Brain microvascular endothelial cell (primary cell): ENCODE data around the gene CERS6.

Experiments
- DNase-seq: peaks from one replicate; pipeline ENCODE4 v3.0.0-alpha.2; 2020
- H3K27ac ChIP-seq: fragments of 250-450 bp; sonication (Bioruptor Pico); 2 replicates; pipeline ENCODE4 v1.5.1; 2020; ENCODE audit warnings: mild to moderate bottlenecking, moderate library complexity
- H3K27me3 ChIP-seq: fragments of 250-450 bp; sonication (Bioruptor Pico); replicated peaks from 2 replicates; pipeline ENCODE4 v1.5.1; 2020; ENCODE audit warnings: mild to moderate bottlenecking
- H3K36me3 ChIP-seq: fragments of 250-450 bp; sonication (Bioruptor Pico); replicated peaks from 2 replicates; pipeline ENCODE4 v1.5.1; 2020; ENCODE audit warnings: mild to moderate bottlenecking
- H3K4me3 ChIP-seq: 2 replicates; pipeline ENCODE4 v1.5.1; 2011; ENCODE audit warnings: low read depth, mild to moderate bottlenecking, control low read depth, low read length, moderate library complexity
- in situ Hi-C: cut with HindIII; loops from 2 replicates; pipeline ENCODE4 v1.10.0; 2017; ENCODE audit warnings: low sequenced_read_pairs, low pct_ligation_motif_present
- TF ChIP-seq, protein P1 (sequence below): IDR thresholded peaks from 2 replicates; pipeline ENCODE4 v1.5.1; 2011; ENCODE audit warnings: low read depth, mild to moderate bottlenecking, moderate library complexity, low read length, control low read depth, inconsistent platforms; ENCODE audit errors: missing control alignments

The CERS6 gene

DNA sequence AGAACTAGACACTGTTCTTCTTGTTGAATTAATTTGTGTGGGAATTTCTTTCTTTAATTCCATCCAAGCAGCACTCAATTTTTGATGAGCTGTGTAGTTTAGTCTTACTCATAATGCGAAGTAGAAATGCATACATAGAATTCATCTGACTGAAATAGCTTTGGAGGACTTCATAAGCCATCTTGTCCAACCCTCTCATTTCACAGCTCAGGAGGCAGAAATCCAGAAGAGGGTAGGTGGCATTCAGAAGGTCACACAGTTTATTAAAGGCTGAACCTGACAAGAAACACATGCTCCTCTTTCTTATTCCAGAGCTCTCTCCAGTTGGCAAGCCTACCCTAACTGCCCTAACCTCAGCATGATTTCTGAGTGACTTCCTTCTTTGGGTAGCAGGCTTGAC is 177.1 kb downstream of the CERS6 start:
- Histone ChIP-seq H3K4me3 (no peak overlapping the region), H3K36me3 (no peaks in the 10 kb centered on the region), H3K27me3 (no peaks in the 10 kb centered on the region), H3K27ac (peak overlapping the region; percentile 91)
- no peak for DNase-seq
- in situ Hi-C loops = no loop called here
- TF ChIP-seq, protein P1, sequence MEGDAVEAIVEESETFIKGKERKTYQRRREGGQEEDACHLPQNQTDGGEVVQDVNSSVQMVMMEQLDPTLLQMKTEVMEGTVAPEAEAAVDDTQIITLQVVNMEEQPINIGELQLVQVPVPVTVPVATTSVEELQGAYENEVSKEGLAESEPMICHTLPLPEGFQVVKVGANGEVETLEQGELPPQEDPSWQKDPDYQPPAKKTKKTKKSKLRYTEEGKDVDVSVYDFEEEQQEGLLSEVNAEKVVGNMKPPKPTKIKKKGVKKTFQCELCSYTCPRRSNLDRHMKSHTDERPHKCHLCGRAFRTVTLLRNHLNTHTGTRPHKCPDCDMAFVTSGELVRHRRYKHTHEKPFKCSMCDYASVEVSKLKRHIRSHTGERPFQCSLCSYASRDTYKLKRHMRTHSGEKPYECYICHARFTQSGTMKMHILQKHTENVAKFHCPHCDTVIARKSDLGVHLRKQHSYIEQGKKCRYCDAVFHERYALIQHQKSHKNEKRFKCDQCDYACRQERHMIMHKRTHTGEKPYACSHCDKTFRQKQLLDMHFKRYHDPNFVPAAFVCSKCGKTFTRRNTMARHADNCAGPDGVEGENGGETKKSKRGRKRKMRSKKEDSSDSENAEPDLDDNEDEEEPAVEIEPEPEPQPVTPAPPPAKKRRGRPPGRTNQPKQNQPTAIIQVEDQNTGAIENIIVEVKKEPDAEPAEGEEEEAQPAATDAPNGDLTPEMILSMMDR = no peak

DNA sequence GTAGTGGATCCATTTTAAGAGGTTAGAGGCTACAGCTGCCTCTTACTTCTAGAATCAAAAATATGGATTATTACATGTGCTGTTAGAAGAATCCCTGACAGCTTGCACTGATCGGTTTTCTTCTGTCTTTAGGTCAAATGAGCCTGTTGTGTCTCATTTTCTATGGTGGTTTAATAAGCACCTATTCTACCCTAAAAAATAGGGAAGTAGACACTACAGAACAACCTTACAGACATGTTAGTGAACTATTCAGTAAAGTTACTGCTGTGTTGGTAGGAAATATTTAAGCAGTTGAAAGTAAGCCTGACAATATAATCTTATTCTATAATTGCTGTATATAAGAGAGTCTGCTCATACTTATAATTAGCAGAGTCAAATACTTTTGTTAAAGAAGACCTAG is 177.8 kb downstream of the CERS6 start:
- Histone ChIP-seq H3K27ac (peak overlapping the region; percentile 91), H3K27me3 (no peaks in the 10 kb centered on the region), H3K4me3 (no peak overlapping the region), H3K36me3 (no peaks in the 10 kb centered on the region)
- TF ChIP-seq, protein P1 = no peak
- in situ Hi-C loops = no loop called here
- DNase-seq = no peak

DNA sequence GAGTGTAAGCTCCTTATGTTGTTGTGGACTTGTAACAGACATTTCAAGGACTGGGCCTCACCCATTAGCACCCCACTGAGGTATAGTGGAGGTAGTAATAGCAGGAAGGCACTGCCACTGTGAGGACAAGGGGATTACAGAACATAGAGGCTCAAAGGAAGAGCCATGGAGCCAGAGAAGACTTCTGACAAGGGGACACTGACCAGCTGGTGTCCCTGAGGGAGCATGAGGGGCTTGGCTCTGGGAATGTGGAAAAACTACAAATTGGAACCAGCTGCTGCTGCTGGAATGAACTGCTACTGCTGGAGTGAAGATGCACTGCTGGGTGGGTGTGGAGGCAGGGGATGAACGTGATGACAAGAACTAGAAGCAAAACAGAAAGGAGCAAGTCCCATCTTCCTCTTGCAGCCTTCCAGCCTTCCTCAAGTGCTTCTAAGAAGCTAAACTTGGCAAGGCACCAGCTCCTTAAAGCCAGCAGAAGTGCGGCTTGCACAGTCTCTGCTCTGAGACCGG is 179.0 kb downstream of the CERS6 start:
- Histone ChIP-seq H3K36me3 (no peaks in the 10 kb centered on the region), H3K27ac (no peak overlapping the region), H3K4me3 (no peak overlapping the region), H3K27me3 (no peaks in the 10 kb centered on the region)
- TF ChIP-seq, protein P1 = no peak
- in situ Hi-C loops = no loop called here
- no peak for DNase-seq

DNA sequence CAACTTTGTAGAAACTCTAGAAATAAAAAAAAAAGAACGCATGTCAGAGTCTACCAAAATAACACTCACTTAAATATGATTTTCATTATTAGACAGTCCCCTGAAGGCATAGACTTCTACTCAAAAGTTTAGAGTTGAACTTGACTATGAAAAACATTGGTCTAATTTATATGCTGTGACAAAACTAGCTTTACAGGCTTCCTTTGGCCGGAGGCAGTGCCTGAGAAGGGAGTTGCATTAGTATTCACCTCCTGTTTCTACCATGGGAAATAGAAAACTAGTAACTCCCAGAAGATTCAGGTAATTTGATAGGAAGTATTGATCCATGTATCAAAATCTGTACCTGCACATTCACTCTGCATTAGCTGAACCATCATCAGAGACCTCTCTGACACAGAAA is 182.9 kb downstream of the CERS6 start:
- no peak overlapping the region for H3K27ac ChIP-seq
- TF ChIP-seq, protein P1 = no peak
- H3K4me3 ChIP-seq = no peak overlapping the region
- no peaks in the 10 kb centered on the region for H3K27me3 ChIP-seq
- DNase-seq = no peak
- in situ Hi-C loops = no loop called here
- no peaks in the 10 kb centered on the region for H3K36me3 ChIP-seq

DNA sequence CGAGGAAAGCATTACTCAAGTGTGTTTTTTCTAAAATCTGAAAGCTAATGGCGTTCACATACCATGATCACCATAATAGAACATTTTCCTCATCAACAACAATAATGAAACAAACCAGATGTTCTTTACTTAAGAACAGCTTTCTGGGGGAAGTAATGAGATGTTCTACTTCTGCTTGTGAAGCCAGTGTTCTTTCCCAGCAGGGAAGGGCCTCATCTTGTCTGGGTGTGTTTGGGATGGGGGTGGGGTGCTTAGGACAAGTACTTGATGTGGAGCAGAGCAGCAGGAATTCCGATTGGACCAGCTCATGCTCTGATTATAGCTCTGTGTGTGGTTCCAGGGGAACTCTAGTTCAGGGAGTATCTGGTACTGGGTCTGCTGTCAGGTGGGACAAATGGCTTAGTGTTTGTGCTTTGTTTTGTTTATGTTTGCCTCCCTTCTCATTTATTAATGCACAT is 183.4 kb downstream of the CERS6 start:
- Histone ChIP-seq H3K4me3 (no peak overlapping the region), H3K36me3 (no peaks in the 10 kb centered on the region), H3K27me3 (no peaks in the 10 kb centered on the region), H3K27ac (no peak overlapping the region)
- in situ Hi-C loops = no loop called here
- DNase-seq = peak; percentile 56
- TF ChIP-seq, protein P1 = no peak

DNA sequence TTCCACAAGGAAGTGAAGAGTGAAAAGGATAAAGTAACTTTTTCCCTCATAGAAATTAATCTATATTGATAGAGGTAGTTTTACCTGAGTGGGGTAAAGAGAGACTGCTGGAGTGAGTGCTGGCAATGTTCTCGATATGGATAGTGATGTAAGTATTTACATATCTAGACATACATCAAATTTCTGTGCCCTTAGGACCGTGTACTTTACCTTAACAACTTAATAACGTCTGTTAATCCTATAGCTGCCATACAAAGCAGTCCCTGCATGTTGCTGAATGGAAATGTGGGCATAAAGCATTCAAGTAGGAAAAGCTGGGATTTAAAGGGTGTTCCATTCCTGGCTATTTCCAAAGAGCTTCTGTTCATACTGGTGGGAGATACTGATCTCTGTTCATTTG is 184.0 kb downstream of the CERS6 start:
- no peaks in the 10 kb centered on the region for H3K36me3 ChIP-seq
- H3K27ac ChIP-seq = no peak overlapping the region
- TF ChIP-seq, protein P1 = no peak

More for the DNA sequence above, 184.0 kb downstream of the CERS6 start:
- no peak for DNase-seq
- Histone ChIP-seq H3K27me3 (no peaks in the 10 kb centered on the region), H3K4me3 (no peak overlapping the region)
- in situ Hi-C loops = no loop called here
